ENCODE results near the gene POM121C.
"Not testable (repeated sequence)": the region's sequence is repeated elsewhere in the genome, so short reads cannot be mapped to it uniquely, and the experiment has no call there.

POM121C gene

DNA sequence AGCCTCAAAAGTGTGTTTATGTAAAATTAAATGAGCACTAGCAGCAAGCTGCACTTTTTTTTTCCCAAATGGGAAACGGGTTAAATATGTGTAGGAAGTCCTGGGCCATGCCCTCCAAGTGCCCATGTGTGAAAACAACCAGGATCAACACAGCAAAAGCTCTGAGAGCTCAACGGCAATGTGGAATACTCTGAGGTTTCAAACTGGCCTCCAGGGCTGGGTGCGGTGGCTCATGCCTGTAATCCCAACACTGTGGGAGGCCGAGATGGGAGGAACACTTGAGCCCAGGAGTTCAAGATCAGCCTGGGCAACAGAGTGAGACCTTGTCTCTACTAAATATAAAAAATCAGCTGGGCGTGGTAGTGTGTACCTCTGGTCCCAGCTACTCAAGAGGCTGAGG, 28.1 kb downstream of the POM121C start:
- CTCF ChIA-PET, H3K27me3 Mint-ChIP-seq, DNase-seq, H3K27ac Mint-ChIP-seq, H3K4me3 Mint-ChIP-seq, H3K4me1 Mint-ChIP-seq, H3K9me3 Mint-ChIP-seq: not testable (repeated sequence)
- H3K36me3 Mint-ChIP-seq = peaks cover 13% of the 10 kb centered on the region

GRCh38 chr7:75456403-75456802, 29.7 kb downstream of the POM121C start:
- DNase-seq, H3K9me3 Mint-ChIP-seq, CTCF ChIA-PET, H3K27ac Mint-ChIP-seq, H3K4me1 Mint-ChIP-seq, H3K4me3 Mint-ChIP-seq, H3K27me3 Mint-ChIP-seq: not testable (repeated sequence)
- peaks cover 13% of the 10 kb centered on the region for H3K36me3 Mint-ChIP-seq

GRCh38 chr7:75452494-75452955, 33.6 kb downstream of the POM121C start:
- CTCF ChIA-PET, H3K27ac Mint-ChIP-seq, H3K4me3 Mint-ChIP-seq, H3K9me3 Mint-ChIP-seq, H3K4me1 Mint-ChIP-seq, H3K27me3 Mint-ChIP-seq, DNase-seq, H3K36me3 Mint-ChIP-seq: not testable (repeated sequence)

DNA sequence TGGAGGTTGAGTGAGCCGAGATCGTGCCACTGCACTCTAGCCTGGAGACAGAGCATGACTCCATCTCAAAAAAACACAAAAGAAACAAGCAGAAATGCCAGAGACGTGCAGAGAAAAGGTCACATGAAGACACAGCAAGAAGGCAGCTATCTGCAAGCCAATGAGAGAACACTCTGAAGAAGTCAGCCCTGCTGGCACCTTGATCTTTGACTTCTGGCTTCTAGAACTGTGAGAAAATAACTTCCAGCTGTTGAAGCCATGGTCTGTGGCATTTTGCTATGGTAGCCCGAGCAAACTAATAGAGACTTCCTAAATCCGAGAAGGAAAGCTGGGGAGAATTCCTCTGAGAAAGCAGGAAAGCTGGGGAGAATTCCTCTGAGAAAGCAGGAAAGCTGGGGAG, 36.2 kb downstream of the POM121C start:
- H3K4me3 Mint-ChIP-seq, H3K36me3 Mint-ChIP-seq, CTCF ChIA-PET, H3K9me3 Mint-ChIP-seq, H3K27me3 Mint-ChIP-seq, H3K4me1 Mint-ChIP-seq, DNase-seq, H3K27ac Mint-ChIP-seq: not testable (repeated sequence)

GRCh38 chr7:75442465-75443111, 43.5 kb downstream of the POM121C start:
- Mint-ChIP-seq H3K36me3 (peaks cover 25% of the 10 kb centered on the region), H3K4me1 (peaks cover 12% of the 10 kb centered on the region), H3K4me3 (peak overlapping the region; percentile 89), H3K27ac (peak overlapping the region; percentile 92)
- H3K27me3 Mint-ChIP-seq, CTCF ChIA-PET, H3K9me3 Mint-ChIP-seq: not testable (repeated sequence)
- peak; percentile 45 for DNase-seq

DNA sequence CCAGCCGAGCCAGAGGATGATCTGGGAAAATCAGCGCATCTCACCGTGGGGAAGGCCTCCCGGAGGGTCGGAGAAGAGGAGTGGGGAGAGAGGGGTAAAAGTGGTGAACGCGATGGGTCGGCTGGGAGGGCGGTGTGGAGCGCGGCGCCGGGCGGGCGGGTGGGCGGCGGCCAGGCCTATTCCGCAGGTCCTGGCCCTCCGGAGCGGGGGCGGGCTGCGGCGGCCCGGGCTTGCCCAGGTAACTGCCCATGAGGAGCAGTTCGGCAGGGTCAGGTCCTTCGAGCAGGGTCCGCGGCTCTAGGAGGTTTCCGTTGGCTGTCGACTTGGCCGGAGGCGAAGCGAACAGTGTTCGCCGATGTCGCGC, 44.0 kb downstream of the POM121C start:
- peaks cover 12% of the 10 kb centered on the region for H3K4me1 Mint-ChIP-seq

DNA sequence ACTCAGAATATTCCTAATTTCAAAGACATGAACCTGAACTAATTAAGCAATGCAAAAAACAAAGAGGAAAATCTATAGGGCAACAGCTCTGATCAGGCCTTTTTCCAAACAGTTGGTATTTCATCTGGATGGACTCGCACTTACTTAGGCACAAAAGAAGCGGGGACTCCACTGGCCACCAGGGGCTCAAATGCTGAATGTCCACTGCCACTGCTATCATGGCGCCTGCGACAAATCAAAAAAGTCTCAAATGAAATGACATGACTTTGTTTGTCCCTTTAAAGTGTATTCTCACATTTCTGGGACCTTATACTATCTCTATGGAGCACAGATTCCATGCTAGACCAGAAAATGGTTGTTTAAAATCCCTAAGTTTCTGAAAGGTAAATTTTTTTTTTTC, 47.1 kb downstream of the POM121C start:
- peaks cover 50% of the 10 kb centered on the region for H3K36me3 Mint-ChIP-seq
- H3K27ac Mint-ChIP-seq, H3K27me3 Mint-ChIP-seq, H3K4me3 Mint-ChIP-seq, DNase-seq, H3K9me3 Mint-ChIP-seq, CTCF ChIA-PET: not testable (repeated sequence)
- H3K4me1 Mint-ChIP-seq = peaks cover 12% of the 10 kb centered on the region

More for the DNA sequence above, 44.0 kb downstream of the POM121C start:
- peak overlapping the region; percentile 87 for H3K4me3 Mint-ChIP-seq
- peaks cover 29% of the 10 kb centered on the region for H3K36me3 Mint-ChIP-seq
- CTCF ChIA-PET, H3K9me3 Mint-ChIP-seq, DNase-seq, H3K27me3 Mint-ChIP-seq: not testable (repeated sequence)
- peak overlapping the region; percentile 93 for H3K27ac Mint-ChIP-seq

DNA sequence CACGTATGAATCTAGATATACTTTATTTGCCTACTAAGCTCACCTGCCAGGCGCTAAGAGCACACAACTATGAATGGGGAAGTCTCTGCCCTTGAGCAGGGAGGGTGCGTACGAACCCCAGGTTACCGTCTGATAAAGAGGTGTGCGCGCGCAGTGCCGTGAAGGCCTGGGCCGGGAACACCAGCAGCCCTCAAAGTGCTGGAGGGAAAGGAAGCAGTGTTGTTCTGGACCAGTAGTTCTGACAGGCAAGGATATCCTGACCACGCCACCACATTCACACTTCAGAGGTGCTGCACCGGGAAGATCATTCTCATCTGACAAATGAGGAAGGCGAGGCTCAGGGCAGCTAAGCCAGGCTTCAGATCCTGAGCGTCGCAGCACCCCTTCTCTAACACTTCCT, 62.6 kb downstream of the POM121C start:
- H3K9me3 Mint-ChIP-seq, DNase-seq, H3K4me3 Mint-ChIP-seq, CTCF ChIA-PET, H3K27me3 Mint-ChIP-seq, H3K27ac Mint-ChIP-seq: not testable (repeated sequence)
- Mint-ChIP-seq H3K4me1 (peaks cover 11% of the 10 kb centered on the region), H3K36me3 (peaks cover 20% of the 10 kb centered on the region)

- DNase-seq, H3K9me3 Mint-ChIP-seq, H3K27me3 Mint-ChIP-seq, H3K4me3 Mint-ChIP-seq, H3K27ac Mint-ChIP-seq, H3K4me1 Mint-ChIP-seq, CTCF ChIA-PET: not testable (repeated sequence)
- H3K36me3 Mint-ChIP-seq = peaks cover 18% of the 10 kb centered on the region
Observed at GRCh38 chr7:75421798-75422710, 64.0 kb downstream of the POM121C start.

DNA sequence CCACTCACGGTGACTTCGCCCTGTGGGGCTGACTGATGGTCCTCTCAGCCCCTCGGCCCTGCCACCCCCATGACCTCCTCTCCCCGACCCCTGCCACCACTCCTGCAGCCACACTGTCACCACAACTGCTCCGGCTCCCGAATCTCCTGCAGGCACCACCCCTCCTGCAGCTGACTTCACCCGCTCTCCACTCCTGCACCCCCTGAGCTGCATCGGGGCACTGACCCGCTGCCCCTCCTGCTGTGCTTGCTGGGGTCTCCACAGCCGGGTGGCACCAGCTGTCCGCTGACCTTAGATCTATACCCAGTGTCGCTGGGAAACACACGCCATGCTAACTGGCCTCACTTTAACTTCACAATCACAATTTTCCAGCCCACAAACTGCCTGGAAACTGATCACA, 65.9 kb downstream of the POM121C start:
- H3K36me3 Mint-ChIP-seq = peaks cover 21% of the 10 kb centered on the region
- H3K27me3 Mint-ChIP-seq, CTCF ChIA-PET: not testable (repeated sequence)

GRCh38 chr7:75419693-75420092, 66.4 kb downstream of the POM121C start:
- CTCF ChIA-PET, H3K27me3 Mint-ChIP-seq, H3K4me3 Mint-ChIP-seq, H3K27ac Mint-ChIP-seq, DNase-seq, H3K9me3 Mint-ChIP-seq, H3K4me1 Mint-ChIP-seq: not testable (repeated sequence)
- peaks cover 21% of the 10 kb centered on the region for H3K36me3 Mint-ChIP-seq

More for the DNA sequence above, 65.9 kb downstream of the POM121C start:
- not testable (repeated sequence) for H3K4me1 Mint-ChIP-seq, H3K4me3 Mint-ChIP-seq, H3K27ac Mint-ChIP-seq, H3K9me3 Mint-ChIP-seq, DNase-seq

DNA sequence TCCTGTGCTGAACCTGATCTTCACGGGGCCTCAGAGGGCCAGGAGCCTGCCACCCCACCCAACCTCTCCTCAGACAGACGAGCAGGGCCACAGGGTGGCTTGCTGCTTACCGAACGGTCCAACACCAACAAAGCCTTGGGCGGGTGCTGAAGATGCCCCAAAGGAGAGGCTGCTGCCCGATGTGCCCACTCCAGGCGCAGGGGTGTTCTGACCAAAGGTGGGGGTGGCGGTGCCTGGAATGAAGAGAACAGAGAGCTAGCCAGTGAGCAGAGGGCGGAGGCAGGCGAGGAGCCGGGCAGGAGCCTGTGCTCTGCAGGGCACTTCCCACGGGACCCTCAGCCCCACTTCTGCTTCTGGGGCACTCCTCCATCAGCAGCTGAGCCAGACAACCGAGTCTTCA, 66.9 kb downstream of the POM121C start:
- CTCF ChIA-PET, H3K4me1 Mint-ChIP-seq, DNase-seq, H3K9me3 Mint-ChIP-seq, H3K27me3 Mint-ChIP-seq, H3K4me3 Mint-ChIP-seq: not testable (repeated sequence)
- Mint-ChIP-seq H3K27ac (peak overlapping the region; percentile 49), H3K36me3 (peaks cover 19% of the 10 kb centered on the region)

GRCh38 chr7:75418292-75418858, 67.7 kb downstream of the POM121C start:
- H3K36me3 Mint-ChIP-seq = peaks cover 14% of the 10 kb centered on the region
- CTCF ChIA-PET, H3K27me3 Mint-ChIP-seq, DNase-seq, H3K27ac Mint-ChIP-seq, H3K4me1 Mint-ChIP-seq, H3K4me3 Mint-ChIP-seq, H3K9me3 Mint-ChIP-seq: not testable (repeated sequence)

DNA sequence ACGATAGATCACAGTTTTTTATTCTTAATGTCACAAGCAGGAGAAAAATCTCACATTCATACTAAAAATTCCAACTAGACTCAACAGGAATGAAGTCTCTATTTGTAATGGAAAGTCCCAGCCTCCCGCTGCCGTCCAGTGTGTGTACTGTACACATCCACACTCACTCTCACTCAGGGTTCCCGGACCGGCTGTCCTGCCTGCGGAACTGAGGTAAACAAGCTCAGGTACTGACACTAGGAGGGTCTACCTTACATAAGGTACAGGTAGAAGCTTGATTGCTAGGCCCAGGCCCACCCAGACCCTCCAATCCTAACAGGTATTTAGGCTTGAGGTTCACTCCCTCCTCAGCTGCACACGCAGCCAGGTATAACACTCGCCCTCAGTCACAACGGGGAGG, 69.3 kb downstream of the POM121C start:
- H3K36me3 Mint-ChIP-seq = peaks cover 14% of the 10 kb centered on the region
- H3K27me3 Mint-ChIP-seq, H3K9me3 Mint-ChIP-seq, H3K4me1 Mint-ChIP-seq, CTCF ChIA-PET, H3K27ac Mint-ChIP-seq, H3K4me3 Mint-ChIP-seq, DNase-seq: not testable (repeated sequence)

GRCh38 chr7:75415829-75416373, 70.2 kb downstream of the POM121C start:
- H3K9me3 Mint-ChIP-seq, CTCF ChIA-PET, H3K4me1 Mint-ChIP-seq, H3K4me3 Mint-ChIP-seq, DNase-seq, H3K27ac Mint-ChIP-seq, H3K27me3 Mint-ChIP-seq: not testable (repeated sequence)
- peaks cover 11% of the 10 kb centered on the region for H3K36me3 Mint-ChIP-seq
